ENCODE data around the gene GFER.
"Not testable (repeated sequence)": the region's sequence is repeated elsewhere in the genome, so short reads cannot be mapped to it uniquely, and the experiment has no call there.

Gene GFER

GRCh38 chr16:1946495-1947368 lies 37.3 kb upstream of the GFER start:
- DNase-seq (ENCODE audit: low read depth): no peak
- no peak overlapping the region for H3K4me3 ChIP-seq (ENCODE audit: low read depth, low read length)
- in situ Hi-C loops (cut with HindIII; ENCODE audit: low sequenced_read_pairs): no loop called here
- TF ChIP-seq, protein P1, sequence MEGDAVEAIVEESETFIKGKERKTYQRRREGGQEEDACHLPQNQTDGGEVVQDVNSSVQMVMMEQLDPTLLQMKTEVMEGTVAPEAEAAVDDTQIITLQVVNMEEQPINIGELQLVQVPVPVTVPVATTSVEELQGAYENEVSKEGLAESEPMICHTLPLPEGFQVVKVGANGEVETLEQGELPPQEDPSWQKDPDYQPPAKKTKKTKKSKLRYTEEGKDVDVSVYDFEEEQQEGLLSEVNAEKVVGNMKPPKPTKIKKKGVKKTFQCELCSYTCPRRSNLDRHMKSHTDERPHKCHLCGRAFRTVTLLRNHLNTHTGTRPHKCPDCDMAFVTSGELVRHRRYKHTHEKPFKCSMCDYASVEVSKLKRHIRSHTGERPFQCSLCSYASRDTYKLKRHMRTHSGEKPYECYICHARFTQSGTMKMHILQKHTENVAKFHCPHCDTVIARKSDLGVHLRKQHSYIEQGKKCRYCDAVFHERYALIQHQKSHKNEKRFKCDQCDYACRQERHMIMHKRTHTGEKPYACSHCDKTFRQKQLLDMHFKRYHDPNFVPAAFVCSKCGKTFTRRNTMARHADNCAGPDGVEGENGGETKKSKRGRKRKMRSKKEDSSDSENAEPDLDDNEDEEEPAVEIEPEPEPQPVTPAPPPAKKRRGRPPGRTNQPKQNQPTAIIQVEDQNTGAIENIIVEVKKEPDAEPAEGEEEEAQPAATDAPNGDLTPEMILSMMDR (IDR thresholded peaks at IDR 0.05; ENCODE audit: low read depth, low read length, missing control alignments): no peak

DNA sequence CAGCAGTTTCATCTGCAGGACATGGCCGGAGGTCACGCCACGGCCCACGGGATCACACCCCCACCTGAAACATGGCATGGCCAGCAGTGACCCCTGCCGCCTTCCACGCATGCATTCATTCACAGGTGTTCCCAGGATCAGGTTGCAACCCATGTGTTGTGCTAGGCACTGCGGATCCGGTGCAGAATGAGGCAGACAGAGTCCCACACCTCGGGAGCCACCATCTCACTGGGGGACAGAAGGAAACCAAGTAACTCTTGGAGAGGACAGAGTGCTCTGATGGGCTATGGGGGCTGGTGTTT lies 36.7 kb upstream of the GFER start:
- H3K4me3 ChIP-seq (ENCODE audit: low read depth, low read length): no peak overlapping the region
- TF ChIP-seq, protein P1 (IDR thresholded peaks at IDR 0.05; ENCODE audit: low read depth, low read length, missing control alignments): no peak
- DNase-seq (ENCODE audit: low read depth): no peak
- in situ Hi-C loops (cut with HindIII; ENCODE audit: low sequenced_read_pairs): no loop called here

DNA sequence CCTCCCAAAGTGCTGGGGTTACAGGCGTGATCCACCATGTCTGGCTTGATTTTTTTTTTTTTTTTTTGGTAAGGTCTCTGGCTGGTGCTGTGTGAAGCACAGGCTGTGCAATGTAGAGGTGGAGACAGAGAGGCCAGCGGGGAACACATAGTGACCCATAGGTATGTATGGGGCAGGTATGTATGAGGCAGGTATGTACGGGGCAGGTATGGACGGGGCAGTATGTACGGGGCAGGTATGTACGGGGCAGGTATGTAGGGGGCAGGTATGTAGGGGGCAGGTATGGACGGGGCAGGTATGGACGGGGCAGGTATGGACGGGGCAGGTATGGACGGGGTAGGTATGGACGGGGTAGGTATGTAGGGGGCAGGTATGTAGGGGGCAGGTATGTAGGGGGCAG lies 34.5 kb upstream of the GFER start:
- TF ChIP-seq, protein P1 (IDR thresholded peaks at IDR 0.05; ENCODE audit: low read depth, low read length, missing control alignments): no peak
- DNase-seq (ENCODE audit: low read depth): no peak
- in situ Hi-C loops (cut with HindIII; ENCODE audit: low sequenced_read_pairs): no loop called here
- H3K4me3 ChIP-seq (ENCODE audit: low read depth, low read length): no peak overlapping the region

- in situ Hi-C loops (cut with HindIII; ENCODE audit: low sequenced_read_pairs): no loop called here
- H3K4me3 ChIP-seq (ENCODE audit: low read depth, low read length): no peak overlapping the region
- no peak for DNase-seq (ENCODE audit: low read depth)
- TF ChIP-seq, protein P1 (IDR thresholded peaks at IDR 0.05; ENCODE audit: low read depth, low read length, missing control alignments): no peak
Measured at GRCh38 chr16:1950047-1950446, 33.9 kb upstream of the GFER start.

GRCh38 chr16:1950559-1950958 lies 33.4 kb upstream of the GFER start:
- no peak overlapping the region for H3K4me3 ChIP-seq (ENCODE audit: low read depth, low read length)
- TF ChIP-seq, protein P1 (IDR thresholded peaks at IDR 0.05; ENCODE audit: low read depth, low read length, missing control alignments): no peak
- no peak for DNase-seq (ENCODE audit: low read depth)
- in situ Hi-C loops (cut with HindIII; ENCODE audit: low sequenced_read_pairs): no loop called here

- DNase-seq (ENCODE audit: low read depth): no peak
- TF ChIP-seq, protein P1 (IDR thresholded peaks at IDR 0.05; ENCODE audit: low read depth, low read length, missing control alignments): no peak
- no peak overlapping the region for H3K4me3 ChIP-seq (ENCODE audit: low read depth, low read length)
- in situ Hi-C loops (cut with HindIII; ENCODE audit: low sequenced_read_pairs): no loop called here
Measured at GRCh38 chr16:1953734-1954133, 30.3 kb upstream of the GFER start.

DNA sequence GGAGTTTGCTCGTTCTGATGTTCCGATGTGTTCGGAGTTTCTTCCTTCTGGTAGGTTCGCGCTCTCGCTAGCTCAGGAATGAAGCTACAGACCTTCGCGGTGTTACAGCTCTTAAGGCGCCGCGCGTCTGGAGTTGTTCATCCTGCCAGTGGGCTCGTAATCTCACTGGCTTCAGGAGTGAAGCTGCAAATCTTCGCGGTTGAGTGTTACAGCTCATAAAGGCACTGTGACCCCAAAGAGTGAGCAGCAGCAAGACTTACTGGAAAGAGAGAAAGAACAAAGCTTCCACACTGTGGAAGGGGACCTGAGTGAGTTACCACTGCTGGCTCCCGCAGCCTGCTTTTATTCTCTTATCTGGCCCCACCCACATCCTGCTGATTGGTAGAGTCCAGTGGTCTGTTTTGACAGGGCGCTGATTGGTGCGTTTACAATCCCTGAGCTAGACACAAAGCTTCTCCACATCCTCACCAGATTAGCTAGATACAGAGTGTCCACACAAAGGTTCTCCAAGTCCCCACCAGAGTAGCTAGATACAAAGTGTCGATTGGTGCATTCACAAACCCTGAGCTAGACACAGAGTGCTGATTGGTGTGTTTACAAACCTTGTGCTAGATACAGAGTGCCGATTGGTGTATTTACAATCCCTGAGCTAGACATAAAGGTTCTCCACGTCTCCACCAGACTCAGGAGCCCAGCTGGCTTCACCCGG lies 26.4 kb upstream of the GFER start:
- DNase-seq (ENCODE audit: low read depth); in situ Hi-C loops (cut with HindIII; ENCODE audit: low sequenced_read_pairs); H3K4me3 ChIP-seq (ENCODE audit: low read depth, low read length): not testable (repeated sequence)

- DNase-seq (ENCODE audit: low read depth); H3K4me3 ChIP-seq (ENCODE audit: low read depth, low read length); in situ Hi-C loops (cut with HindIII; ENCODE audit: low sequenced_read_pairs): not testable (repeated sequence)
Measured at GRCh38 chr16:1958143-1958491, 25.9 kb upstream of the GFER start.
